Gastrocnemius medialis (tissue), 4 donors: ENCODE data around the gene NTN1. TPM values are rescaled to one million over a fixed set of nuclear protein-coding genes. Genes with fewer than 3 reads are reported as not detected.

Experiments
- ATAC-seq, 2 donors: fragments of 150-250 bp; one replicate each; pipeline ENCODE4 v1.9.1; 2016
- DNase-seq, 2 donors: peaks; one replicate each; pipeline ENCODE4 v3.0.0-alpha.2; 2019
- H3K27ac ChIP-seq, 4 donors: fragments of 200-600 bp; sonication (generic); 1 replicate in 1 of 4; 2 replicates in 3 of 4; pipeline ENCODE4 v1.5.1; 2016 to 2018; ENCODE audit warnings: mild to moderate bottlenecking in 2 of 4, moderate library complexity in 1 of 4
- H3K27me3 ChIP-seq, 3 donors: fragments of 200-600 bp; sonication (generic) in 2 of 3; 1 replicate in 1 of 3; 2 replicates in 2 of 3; pipeline versions ENCODE4 v1.5.1 to v1.6.0; 2016 to 2019; ENCODE audit warnings: mild to moderate bottlenecking in 1 of 3, moderate library complexity in 1 of 3
- H3K36me3 ChIP-seq, 2 donors: fragments of 200-600 bp; sonication (generic) in 1 of 2; one replicate each; pipeline ENCODE4 v1.5.1; 2017 to 2018
- H3K4me1 ChIP-seq, 2 donors: fragments of 200-600 bp; sonication (generic) in 1 of 2; one replicate each; pipeline ENCODE4 v1.5.1; 2016 to 2017; ENCODE audit warnings: mild to moderate bottlenecking in 2 of 2
- H3K4me3 ChIP-seq, 4 donors: fragments of 200-600 bp; sonication (generic) in 3 of 4; 1 replicate in 1 of 4; 2 replicates in 3 of 4; pipeline ENCODE4 v1.5.1; 2016 to 2019; ENCODE audit warnings: mild to moderate bottlenecking in 2 of 4
- H3K9me3 ChIP-seq, 3 donors: fragments of 200-600 bp; sonication (generic) in 2 of 3; 1 replicate in 1 of 3; 2 replicates in 2 of 3; pipeline ENCODE4 v1.5.1; 2016 to 2019
- CTCF ChIP-seq, 5 experiments: fragments of 450-650 bp in 3 of 5; fragments of 200-600 bp in 2 of 5; sonication (generic) in 2 of 5; IDR thresholded peaks in 4 of 5; conservative IDR thresholded peaks in 1 of 5; 1 replicate in 4 of 5; 2 replicates in 1 of 5; pipeline ENCODE4 v1.5.1; 2016 to 2019; ENCODE audit warnings: antibody characterized with exemption in 5 of 5, mild to moderate bottlenecking in 3 of 5, moderate library complexity in 3 of 5
- POLR2A ChIP-seq, 2 donors: fragments of 450-650 bp; IDR thresholded peaks; one replicate each; pipeline ENCODE4 v1.6.1; 2017; ENCODE audit warnings: antibody characterized with exemption in 2 of 2, mild to moderate bottlenecking in 2 of 2, moderate library complexity in 2 of 2
- in situ Hi-C, 4 donors: fragments of 200-750 bp; cut with MboI; loops; one replicate each; pipeline versions ENCODE4 v1.15.0 to v1.8.0; 2017; ENCODE audit warnings: low sequenced_read_pairs in 4 of 4
- intact Hi-C: fragments of 100-400 bp; cut with DNase I; formaldehyde crosslinking; loops from one replicate; pipeline ENCODE4 v1.15.1; 2023; ENCODE audit warnings: low total_unique reads
- total RNA-seq, 4 donors: library from RNA; depleted of rRNA; stranded (reverse); fragments of >200 nt; gene quantifications; one replicate each; pipeline versions ENCODE4 v1.1.0 to v1.2.3, GENCODE V29; 2016

The NTN1 gene
- total RNA-seq, 4 donors from 2014 or later, result 0.76 to 4.1 (median 1.2) TPM

GRCh38 chr17:9283909-9284308, 262.6 kb downstream of the NTN1 start:
- H3K9me3 ChIP-seq, result no peaks in the 10 kb centered on the region
- no peaks in the 10 kb centered on the region for H3K36me3 ChIP-seq
- intact Hi-C loops (no loop called here), in situ Hi-C loops (loop anchor here in 1 of 4 donors (25.0 kb wide), 1 partner anchor 297 kb away; no protein-coding TSS in a partner anchor)
- H3K4me1 ChIP-seq, result peaks cover 0 to 3% of the 10 kb centered on the region in 2 donors
- no peak overlapping the region for H3K27ac ChIP-seq
- ATAC-seq, result no peak
- DNase-seq, result no peak
- H3K27me3 ChIP-seq, result no peaks in the 10 kb centered on the region
- TF ChIP-seq POLR2A (IDR thresholded peaks at IDR 0.05) (no peak), CTCF (IDR thresholded peaks at IDR 0.05 in 4 of 5, conservative IDR thresholded peaks at IDR 0.05 in 1 of 5) (no peak)
- no peak overlapping the region for H3K4me3 ChIP-seq

GRCh38 chr17:9284884-9285283, 263.6 kb downstream of the NTN1 start:
- H3K9me3 ChIP-seq, result no peaks in the 10 kb centered on the region
- H3K27ac ChIP-seq, result no peak overlapping the region
- H3K4me3 ChIP-seq, result no peak overlapping the region
- in situ Hi-C loops, result loop anchor here in 1 of 4 donors (25.0 kb wide), 1 partner anchor 298 kb away; no protein-coding TSS in a partner anchor
- intact Hi-C loops, result no loop called here
- peaks cover 0 to 3% of the 10 kb centered on the region in 2 donors for H3K4me1 ChIP-seq
- H3K27me3 ChIP-seq, result no peaks in the 10 kb centered on the region
- TF ChIP-seq CTCF (IDR thresholded peaks at IDR 0.05 in 4 of 5, conservative IDR thresholded peaks at IDR 0.05 in 1 of 5) (no peak), POLR2A (IDR thresholded peaks at IDR 0.05) (no peak)
- DNase-seq (no peak), ATAC-seq (no peak)
- no peaks in the 10 kb centered on the region for H3K36me3 ChIP-seq

- no peaks in the 10 kb centered on the region for H3K27me3 ChIP-seq
- H3K36me3 ChIP-seq, result no peaks in the 10 kb centered on the region
- ATAC-seq (no peak), DNase-seq (no peak)
- no peak for TF ChIP-seq CTCF (IDR thresholded peaks at IDR 0.05 in 4 of 5, conservative IDR thresholded peaks at IDR 0.05 in 1 of 5)
- no peak for TF ChIP-seq POLR2A (IDR thresholded peaks at IDR 0.05)
- H3K9me3 ChIP-seq, result no peaks in the 10 kb centered on the region
- no peak overlapping the region for H3K27ac ChIP-seq
- in situ Hi-C loops, result loop anchor here in 1 of 4 donors (25.0 kb wide), 1 partner anchor 299 kb away; no protein-coding TSS in a partner anchor
- H3K4me1 ChIP-seq, result peaks cover 0 to 3% of the 10 kb centered on the region in 2 donors
- no peak overlapping the region for H3K4me3 ChIP-seq
- intact Hi-C loops, result no loop called here
Observed at GRCh38 chr17:9285602-9286427, 264.5 kb downstream of the NTN1 start.

GRCh38 chr17:9286434-9286833, 265.1 kb downstream of the NTN1 start:
- Histone ChIP-seq H3K27ac (no peak overlapping the region), H3K4me1 (peaks cover 0 to 3% of the 10 kb centered on the region in 2 donors), H3K27me3 (no peaks in the 10 kb centered on the region), H3K36me3 (no peaks in the 10 kb centered on the region), H3K4me3 (no peak overlapping the region), H3K9me3 (no peaks in the 10 kb centered on the region)
- TF ChIP-seq POLR2A (IDR thresholded peaks at IDR 0.05) (no peak), CTCF (IDR thresholded peaks at IDR 0.05 in 4 of 5, conservative IDR thresholded peaks at IDR 0.05 in 1 of 5) (no peak)
- intact Hi-C loops, result no loop called here
- DNase-seq, result no peak
- ATAC-seq, result no peak
- in situ Hi-C loops, result loop anchor here in 1 of 4 donors (25.0 kb wide), 1 partner anchor 299 kb away; no protein-coding TSS in a partner anchor
